ENCODE data around the gene CELF1. TPM values are rescaled to one million over a fixed set of nuclear protein-coding genes. Genes with fewer than 3 reads are reported as not detected.
A peak's percentile ranks its signal among the peaks of the same experiment; 100 is the strongest.
"Not testable (repeated sequence)": the region's sequence is repeated elsewhere in the genome, so short reads cannot be mapped to it uniquely, and the experiment has no call there.

CELF1 gene
- total and polyA plus RNA-seq, 2 experiments from 2014 or later: 59.1 to 84.6 TPM

GRCh38 chr11:47460571-47461235 lies 92.2 kb downstream of the CELF1 start:
- no peaks in the 10 kb centered on the region for H3K9me2 ChIP-seq (replicated peaks; ENCODE audit: insufficient read depth)
- WGBS (ENCODE audit: low lambda C conversion rate, missing lambda C conversion rate): 97% methylated on average over 2 of the region's 2 CpGs

GRCh38 chr11:47454258-47454671 lies 98.7 kb downstream of the CELF1 start:
- 40% methylated on average over 8 of the region's 8 CpGs for WGBS (ENCODE audit: low lambda C conversion rate, missing lambda C conversion rate)
- TF ChIP-seq, protein P1, sequence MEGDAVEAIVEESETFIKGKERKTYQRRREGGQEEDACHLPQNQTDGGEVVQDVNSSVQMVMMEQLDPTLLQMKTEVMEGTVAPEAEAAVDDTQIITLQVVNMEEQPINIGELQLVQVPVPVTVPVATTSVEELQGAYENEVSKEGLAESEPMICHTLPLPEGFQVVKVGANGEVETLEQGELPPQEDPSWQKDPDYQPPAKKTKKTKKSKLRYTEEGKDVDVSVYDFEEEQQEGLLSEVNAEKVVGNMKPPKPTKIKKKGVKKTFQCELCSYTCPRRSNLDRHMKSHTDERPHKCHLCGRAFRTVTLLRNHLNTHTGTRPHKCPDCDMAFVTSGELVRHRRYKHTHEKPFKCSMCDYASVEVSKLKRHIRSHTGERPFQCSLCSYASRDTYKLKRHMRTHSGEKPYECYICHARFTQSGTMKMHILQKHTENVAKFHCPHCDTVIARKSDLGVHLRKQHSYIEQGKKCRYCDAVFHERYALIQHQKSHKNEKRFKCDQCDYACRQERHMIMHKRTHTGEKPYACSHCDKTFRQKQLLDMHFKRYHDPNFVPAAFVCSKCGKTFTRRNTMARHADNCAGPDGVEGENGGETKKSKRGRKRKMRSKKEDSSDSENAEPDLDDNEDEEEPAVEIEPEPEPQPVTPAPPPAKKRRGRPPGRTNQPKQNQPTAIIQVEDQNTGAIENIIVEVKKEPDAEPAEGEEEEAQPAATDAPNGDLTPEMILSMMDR (IDR thresholded peaks at IDR 0.05; ENCODE audit: poor library complexity): peak; percentile 85
- DNase-seq (ENCODE audit: low spot score): peak; percentile 86
- not testable (repeated sequence) for H3K4me2 ChIP-seq; H3K9me2 ChIP-seq (replicated peaks; ENCODE audit: insufficient read depth); H3K4me3 ChIP-seq; H3K9me3 ChIP-seq (ENCODE audit: low read depth); H4K20me1 ChIP-seq (ENCODE audit: insufficient read depth, poor library complexity, severe bottlenecking); H3K4me1 ChIP-seq (ENCODE audit: insufficient read depth); H2AFZ ChIP-seq; H3K36me3 ChIP-seq (replicated peaks; ENCODE audit: insufficient read depth, low read depth); H3K79me2 ChIP-seq; H3K27me3 ChIP-seq; H3K27ac ChIP-seq

More at GRCh38 chr11:47460571-47461235, 92.2 kb downstream of the CELF1 start:
- H3K27me3 ChIP-seq: no peaks in the 10 kb centered on the region
- no peak overlapping the region for H2AFZ ChIP-seq
- no peak for TF ChIP-seq EZH2 (IDR thresholded peaks at IDR 0.05; ENCODE audit: borderline replicate concordance)
- TF ChIP-seq, protein P1 (IDR thresholded peaks at IDR 0.05; ENCODE audit: poor library complexity): no peak
- TF ChIP-seq EZH2phosphoT487 (IDR thresholded peaks at IDR 0.05; ENCODE audit: low read depth, severe bottlenecking, unreplicated experiment): no peak
- H3K4me3 ChIP-seq: no peak overlapping the region
- DNase-seq (ENCODE audit: low spot score): no peak
- no peak overlapping the region for H3K27ac ChIP-seq
- no peaks in the 10 kb centered on the region for H3K4me1 ChIP-seq (ENCODE audit: insufficient read depth)
- H3K9me3 ChIP-seq (ENCODE audit: low read depth): no peaks in the 10 kb centered on the region
- no peaks in the 10 kb centered on the region for H4K20me1 ChIP-seq (ENCODE audit: insufficient read depth, poor library complexity, severe bottlenecking)
- H3K4me2 ChIP-seq: no peak overlapping the region
- H3K36me3 ChIP-seq (replicated peaks; ENCODE audit: insufficient read depth, low read depth): no peaks in the 10 kb centered on the region
- H3K79me2 ChIP-seq: peaks cover 8% of the 10 kb centered on the region

DNA sequence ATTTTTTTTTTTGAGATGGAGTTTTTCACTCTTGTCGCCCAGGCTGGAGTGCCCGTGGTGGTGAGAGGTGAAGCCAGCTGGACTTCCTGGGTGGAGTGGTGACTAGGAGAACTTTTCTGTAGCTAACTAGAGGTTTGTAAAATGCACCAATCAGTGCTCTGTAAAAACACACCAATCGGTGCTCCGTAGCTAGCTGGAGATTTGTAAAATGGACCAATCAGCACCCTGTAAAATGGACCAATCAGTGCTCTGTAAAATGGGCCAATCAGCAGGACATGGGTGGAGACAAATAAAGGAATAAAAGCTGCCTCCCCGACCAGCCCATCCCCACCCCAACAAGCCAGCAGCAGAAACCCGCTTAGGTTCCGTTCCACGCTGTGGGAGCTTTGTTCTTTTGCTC lies 99.6 kb downstream of the CELF1 start:
- H3K4me2 ChIP-seq: no peak overlapping the region
- H3K36me3 ChIP-seq (replicated peaks; ENCODE audit: insufficient read depth, low read depth): no peaks in the 10 kb centered on the region
- no peaks in the 10 kb centered on the region for H3K79me2 ChIP-seq
- H4K20me1 ChIP-seq (ENCODE audit: insufficient read depth, poor library complexity, severe bottlenecking): no peaks in the 10 kb centered on the region
- DNase-seq (ENCODE audit: low spot score): no peak
- H3K27me3 ChIP-seq: no peaks in the 10 kb centered on the region
- TF ChIP-seq EZH2 (IDR thresholded peaks at IDR 0.05; ENCODE audit: borderline replicate concordance): no peak
- TF ChIP-seq EZH2phosphoT487 (IDR thresholded peaks at IDR 0.05; ENCODE audit: low read depth, severe bottlenecking, unreplicated experiment): no peak
- TF ChIP-seq, protein P1 (IDR thresholded peaks at IDR 0.05; ENCODE audit: poor library complexity): no peak
- no peaks in the 10 kb centered on the region for H3K9me2 ChIP-seq (replicated peaks; ENCODE audit: insufficient read depth)
- no peak overlapping the region for H2AFZ ChIP-seq
- no peak overlapping the region for H3K4me3 ChIP-seq
- no peak overlapping the region for H3K27ac ChIP-seq
- 98% methylated on average over 8 of the region's 8 CpGs for WGBS (ENCODE audit: low lambda C conversion rate, missing lambda C conversion rate)
- H3K9me3 ChIP-seq (ENCODE audit: low read depth): no peaks in the 10 kb centered on the region
- H3K4me1 ChIP-seq (ENCODE audit: insufficient read depth): no peaks in the 10 kb centered on the region

All from hepatocyte (in vitro differentiated cells).